HEK293 (cell line): Measurements from ENCODE around the gene PC.
A peak's percentile ranks its signal among the peaks of the same experiment; 100 is the strongest.

Source experiments
- CTCF ChIA-PET: fragments of 350-600 bp; formaldehyde crosslinking; extraction: SDS; loops from one replicate; lab custom pipeline; 2021; ENCODE audit warnings: antibody characterized with exemption; lab: Yijun Ruan, JAX
- POLR2A ChIA-PET: fragments of 300-600 bp; formaldehyde crosslinking; extraction: SDS; loops from one replicate; lab custom pipeline; 2020; ENCODE audit warnings: antibody characterized with exemption, inconsistent platforms; lab: Yijun Ruan, JAX
- H3K27ac ChIP-seq: fragments of 200-500 bp; sonication (Bioruptor generic); 2 replicates; pipeline ENCODE4 v1.5.1; 2014; ENCODE audit warnings: low read depth, low read length, control low read depth, inconsistent platforms; ENCODE audit errors: extremely low read depth
- H3K36me3 ChIP-seq, 2 experiments: fragments of 200-500 bp in 1 of 2; sonication (Bioruptor generic) in 1 of 2; 1 replicate in 1 of 2; 2 replicates in 1 of 2; pipeline ENCODE4 v1.5.1; 2014 to 2017; ENCODE audit warnings: inconsistent platforms in 2 of 2, low read length in 2 of 2; ENCODE audit not compliant: control insufficient read depth in 2 of 2, insufficient read depth in 1 of 2
- H3K4me1 ChIP-seq: fragments of 200-500 bp; sonication (Bioruptor generic); 2 replicates; pipeline ENCODE4 v1.5.1; 2014; ENCODE audit warnings: mild to moderate bottlenecking, low read length, inconsistent platforms; ENCODE audit not compliant: control insufficient read depth, insufficient read depth
- H3K4me3 ChIP-seq: 2 replicates; pipeline ENCODE4 v1.5.1; 2011; ENCODE audit warnings: low read depth, mild to moderate bottlenecking, control low read depth, low read length, moderate library complexity
- H3K9me3 ChIP-seq: fragments of 200-500 bp; sonication (Bioruptor generic); 2 replicates; pipeline ENCODE4 v1.5.1; 2014; ENCODE audit warnings: low read depth, low read length, inconsistent platforms; ENCODE audit not compliant: control insufficient read depth, insufficient read depth
- ATF2 ChIP-seq: fragments of 450-650 bp; formaldehyde crosslinking; IDR thresholded peaks from 2 replicates; pipeline ENCODE4 v1.5.1; 2016; ENCODE audit warnings: missing biosample characterization, missing genetic modification characterization, low read depth
- FEZF1 ChIP-seq: fragments of 450-650 bp; formaldehyde crosslinking; IDR thresholded peaks from 2 replicates; pipeline ENCODE4 v1.5.1; 2016; ENCODE audit warnings: missing biosample characterization, missing genetic modification characterization
- GFI1B ChIP-seq: fragments of 450-650 bp; formaldehyde crosslinking; IDR thresholded peaks from 2 replicates; pipeline ENCODE4 v1.5.1; 2016; ENCODE audit warnings: missing biosample characterization, missing genetic modification characterization
- GLI4 ChIP-seq: fragments of 450-650 bp; formaldehyde crosslinking; IDR thresholded peaks from 2 replicates; pipeline ENCODE4 v1.5.1; 2016; ENCODE audit warnings: missing biosample characterization, missing genetic modification characterization
- HOXC10 ChIP-seq: sonication (generic); formaldehyde crosslinking; IDR thresholded peaks from 2 replicates; pipeline ENCODE4 v1.8.1; 2023; ENCODE audit warnings: mild to moderate bottlenecking, missing genetic modification reagents
- HOXD13 ChIP-seq: sonication (generic); formaldehyde crosslinking; IDR thresholded peaks from 2 replicates; pipeline ENCODE4 v1.8.0; 2022; ENCODE audit warnings: missing genetic modification reagents, borderline replicate concordance
- INSM2 ChIP-seq: fragments of 450-650 bp; formaldehyde crosslinking; IDR thresholded peaks from 2 replicates; pipeline ENCODE4 v1.5.1; 2016; ENCODE audit warnings: missing biosample characterization, missing genetic modification characterization
- KLF7 ChIP-seq: fragments of 450-650 bp; formaldehyde crosslinking; IDR thresholded peaks from 2 replicates; pipeline ENCODE4 v1.5.1; 2016; ENCODE audit warnings: missing biosample characterization, missing genetic modification characterization, borderline replicate concordance
- KLF9 ChIP-seq: fragments of 450-650 bp; formaldehyde crosslinking; IDR thresholded peaks from 2 replicates; pipeline ENCODE4 v1.5.1; 2016; ENCODE audit warnings: missing biosample characterization, missing genetic modification characterization, low read depth
- PRDM6 ChIP-seq: fragments of 450-650 bp; formaldehyde crosslinking; IDR thresholded peaks from 2 replicates; pipeline ENCODE4 v1.5.1; 2017; ENCODE audit warnings: missing biosample characterization, missing genetic modification characterization
- RBAK ChIP-seq: fragments of 450-650 bp; formaldehyde crosslinking; IDR thresholded peaks from 2 replicates; pipeline ENCODE4 v1.5.1; 2016; ENCODE audit warnings: missing biosample characterization, missing genetic modification characterization
- ZBTB17 ChIP-seq: fragments of 450-650 bp; formaldehyde crosslinking; IDR thresholded peaks from 2 replicates; pipeline ENCODE4 v1.5.1; 2016; ENCODE audit warnings: missing biosample characterization, missing genetic modification characterization
- ZBTB44 ChIP-seq: fragments of 450-650 bp; IDR thresholded peaks from 2 replicates; pipeline ENCODE4 v1.5.1; 2018; ENCODE audit warnings: missing biosample characterization, mild to moderate bottlenecking, missing genetic modification characterization
- ZFHX2 ChIP-seq: fragments of 450-650 bp; formaldehyde crosslinking; conservative IDR thresholded peaks from 2 replicates; pipeline ENCODE4 v1.5.1; 2016; ENCODE audit warnings: missing biosample characterization, missing genetic modification characterization
- ZNF112 ChIP-seq: fragments of 450-650 bp; formaldehyde crosslinking; IDR thresholded peaks from 2 replicates; pipeline ENCODE4 v1.5.0; 2017; ENCODE audit warnings: missing biosample characterization, missing genetic modification characterization
- ZNF114 ChIP-seq: fragments of 450-650 bp; formaldehyde crosslinking; IDR thresholded peaks from 2 replicates; pipeline ENCODE4 v1.5.0; 2017; ENCODE audit warnings: missing biosample characterization, missing genetic modification characterization
- ZNF148 ChIP-seq: fragments of 450-650 bp; formaldehyde crosslinking; IDR thresholded peaks from 2 replicates; pipeline ENCODE4 v1.5.0; 2017; ENCODE audit warnings: missing biosample characterization, missing genetic modification characterization, borderline replicate concordance
- ZNF19 ChIP-seq: fragments of 450-650 bp; formaldehyde crosslinking; IDR thresholded peaks from 2 replicates; pipeline ENCODE4; 2016; ENCODE audit warnings: missing biosample characterization, missing genetic modification characterization, low read depth
- ZNF202 ChIP-seq: fragments of 450-650 bp; formaldehyde crosslinking; IDR thresholded peaks from 2 replicates; pipeline ENCODE4 v1.5.1; 2016; ENCODE audit warnings: missing biosample characterization, missing genetic modification characterization, borderline replicate concordance
- ZNF311 ChIP-seq: fragments of 450-650 bp; formaldehyde crosslinking; IDR thresholded peaks from 2 replicates; pipeline ENCODE4 v1.5.1; 2017; ENCODE audit warnings: missing biosample characterization, missing genetic modification characterization, borderline replicate concordance
- ZNF354C ChIP-seq: fragments of 450-650 bp; formaldehyde crosslinking; IDR thresholded peaks from 2 replicates; pipeline ENCODE4 v1.5.1; 2016; ENCODE audit warnings: missing biosample characterization, missing genetic modification characterization, low read depth, borderline replicate concordance
- ZNF510 ChIP-seq: fragments of 450-650 bp; formaldehyde crosslinking; IDR thresholded peaks from 2 replicates; pipeline ENCODE4 v1.5.1; 2018; ENCODE audit warnings: mild to moderate bottlenecking, missing genetic modification characterization, missing biosample characterization; ENCODE audit not compliant: insufficient replicate concordance
- ZNF558 ChIP-seq: fragments of 450-650 bp; formaldehyde crosslinking; IDR thresholded peaks from 2 replicates; pipeline ENCODE4 v1.5.1; 2016; ENCODE audit warnings: missing biosample characterization, missing genetic modification characterization
- ZNF596 ChIP-seq: fragments of 450-650 bp; IDR thresholded peaks from 2 replicates; pipeline ENCODE4 v1.5.0; 2018; ENCODE audit warnings: missing biosample characterization, mild to moderate bottlenecking, missing genetic modification characterization, moderate library complexity
- ZSCAN16 ChIP-seq: fragments of 450-650 bp; formaldehyde crosslinking; IDR thresholded peaks from 2 replicates; pipeline ENCODE4 v1.5.1; 2016; ENCODE audit warnings: missing biosample characterization, missing genetic modification characterization
- ZSCAN18 ChIP-seq: fragments of 450-650 bp; formaldehyde crosslinking; IDR thresholded peaks from 2 replicates; pipeline ENCODE4 v1.5.1; 2016; ENCODE audit warnings: missing biosample characterization, missing genetic modification characterization

The PC gene

GRCh38 chr11:66842896-66843775 is 115.0 kb downstream of the PC start, which contains the start of gene RCE1:
RCE1 (plus strand) TSS chr11:66843441; CDS start chr11:66843456, 15 bp downstream.
- Histone ChIP-seq H3K4me3 (peak within 1 kb of the TSS; percentile 71), H3K4me1 (no peaks in the 10 kb centered on the region), H3K36me3 (peaks cover 0 to 45% of the 10 kb centered on the region in 2 experiments; a peak in 1 of 3 replicates), H3K27ac (peak within 1 kb of the TSS; percentile 86), H3K9me3 (no peaks in the 10 kb centered on the region)
- ChIA-PET POLR2A (interaction anchor here (0.6 to 5.2 kb wide), 18 partner anchors 9 to 404 kb away, joined by 3 to 40 read pairs (median 4); partner anchors contain the start of genes MRPL11, PC, RBM4 and RBM4B), CTCF (interaction anchor here (0.5 to 2.4 kb wide), 11 partner anchors 9 to 165 kb away, joined by 3 to 12 read pairs (median 4); no protein-coding TSS in a partner anchor)
- no peak for TF ChIP-seq PRDM6
- no peak for TF ChIP-seq ZSCAN16
- TF ChIP-seq ZNF510 (tag by site-specific recombination), result no peak
- no peak for TF ChIP-seq ZNF202 (tag by site-specific recombination)
- no peak for TF ChIP-seq GLI4 (tag by site-specific recombination)
- no peak for TF ChIP-seq HOXC10 (CRISPR knock-in tag)
- no peak for TF ChIP-seq ZNF19
- no peak for TF ChIP-seq ZNF354C (tag by site-specific recombination)
- TF ChIP-seq ZNF148 (tag by site-specific recombination), result no peak
- TF ChIP-seq FEZF1 (tag by site-specific recombination), result no peak
- no peak for TF ChIP-seq ZNF596 (tag by site-specific recombination)
- TF ChIP-seq ZNF114 (tag by site-specific recombination), result no peak
- no peak for TF ChIP-seq RBAK (tag by site-specific recombination)
- TF ChIP-seq ZBTB17 (tag by site-specific recombination), result peak; percentile 43
- TF ChIP-seq HOXD13 (CRISPR knock-in tag), result no peak
- TF ChIP-seq GFI1B (tag by site-specific recombination), result no peak
- peak; percentile 85 for TF ChIP-seq ATF2
- no peak for TF ChIP-seq INSM2 (tag by site-specific recombination)
- TF ChIP-seq ZBTB44, result 0 out of 2 replicates have a peak, but pooled peaks have one; percentile 8
- TF ChIP-seq ZNF558 (tag by site-specific recombination), result no peak
- TF ChIP-seq ZNF112 (tag by site-specific recombination), result no peak
- TF ChIP-seq ZNF311, result no peak
- no peak for TF ChIP-seq ZSCAN18
- no peak for TF ChIP-seq KLF9 (tag by site-specific recombination)
- TF ChIP-seq ZFHX2 (tag by site-specific recombination), result peak; percentile 76
- TF ChIP-seq KLF7, result no peak
